ENCODE data around the gene DLK1.

- TF ChIP-seq CTCF (IDR thresholded peaks at IDR 0.05) (no peak), ZFX (IDR thresholded peaks at IDR 0.05; ENCODE audit: borderline replicate concordance) (no peak)
Observed at GRCh38 chr14:100677152-100677551, 49.5 kb upstream of the DLK1 start.
